Immature natural killer cell (primary cell): ENCODE data around the gene NACAD. TPM values are rescaled to one million over a fixed set of nuclear protein-coding genes. Genes with fewer than 3 reads are reported as not detected.

Experiments used
- DNase-seq, 3 donors: peaks; one replicate each; pipeline ENCODE4 v3.0.0; 2022; ENCODE audit warnings: mixed read lengths in 1 of 3
- H3K27ac Mint-ChIP-seq, 6 donors: one replicate each; pipeline ENCODE4 v1.8.0; 2020; ENCODE audit warnings: mixed read lengths in 6 of 6, mild to moderate bottlenecking in 5 of 6, inconsistent platforms in 4 of 6, moderate library complexity in 3 of 6
- H3K27me3 Mint-ChIP-seq, 3 donors: one replicate each; pipeline ENCODE4 v1.8.0; 2020 to 2021; ENCODE audit warnings: low read depth in 3 of 3, mild to moderate bottlenecking in 3 of 3, mixed read lengths in 3 of 3, moderate library complexity in 3 of 3, inconsistent platforms in 1 of 3
- H3K36me3 Mint-ChIP-seq, 3 donors: one replicate each; pipeline ENCODE4 v1.8.0; 2020; ENCODE audit warnings: mixed read lengths in 3 of 3, inconsistent platforms in 2 of 3, mild to moderate bottlenecking in 2 of 3
- H3K4me1 Mint-ChIP-seq, 2 donors: one replicate each; pipeline ENCODE4 v1.8.0; 2020; ENCODE audit warnings: inconsistent platforms in 2 of 2, mild to moderate bottlenecking in 2 of 2, mixed read lengths in 2 of 2, moderate library complexity in 1 of 2
- H3K4me3 Mint-ChIP-seq, 5 donors: one replicate each; pipeline ENCODE4 v1.8.0; 2020; ENCODE audit warnings: mild to moderate bottlenecking in 5 of 5, mixed read lengths in 5 of 5, inconsistent platforms in 3 of 5, moderate library complexity in 3 of 5
- H3K9me3 Mint-ChIP-seq, 6 donors: one replicate each; pipeline ENCODE4 v1.8.0; 2020; ENCODE audit warnings: mild to moderate bottlenecking in 6 of 6, mixed read lengths in 6 of 6, inconsistent platforms in 4 of 6, moderate library complexity in 3 of 6
- polyA plus RNA-seq, 3 donors: library from polyadenylated mRNA; unstranded; fragments of 300-500 nt; fragmentation: Illumina TruSeq; gene quantifications; one replicate each; pipeline ENCODE4 v1.2.3, GENCODE V29; 2021

NACAD gene
- under 1 TPM in 2 of 3 donors, not detected in 1; 0.26 to 0.65 TPM for polyA plus RNA-seq

DNA sequence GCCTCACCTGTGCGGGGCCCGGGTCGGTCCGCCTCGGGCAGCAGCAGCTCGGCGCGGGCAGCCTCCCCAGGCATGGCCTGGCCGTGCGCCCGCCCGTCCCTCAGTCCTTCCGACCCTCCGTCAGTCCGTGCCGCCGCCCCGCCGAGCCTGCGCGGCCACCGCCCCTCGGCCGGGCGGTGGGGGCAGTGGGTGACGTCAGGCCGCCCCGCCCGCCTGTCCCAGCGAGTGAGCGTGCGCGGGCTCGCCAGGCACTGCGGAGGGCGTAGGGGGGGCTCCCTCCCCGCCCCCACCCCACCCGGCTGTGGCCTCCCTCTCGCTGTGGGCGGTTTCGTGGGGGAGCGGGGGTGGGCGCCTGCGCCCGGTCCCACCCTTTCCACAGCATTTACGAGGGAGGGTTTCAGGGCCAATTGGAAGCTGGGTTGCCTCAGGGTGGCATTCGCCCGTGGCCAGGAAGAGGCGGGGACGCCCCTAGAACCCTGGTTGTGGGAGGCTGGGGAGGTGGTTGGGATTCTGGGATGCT, at the start of gene NACAD:
Gene NACAD, minus strand, starts transcription at position 149 of the 520 bp plus-strand sequence. Its CDS starts 75 bp downstream, at position 74.
- H3K36me3 Mint-ChIP-seq: peaks cover 0 to 4% (median 0%) of the 10 kb centered on the region in 3 donors
- peak within 1 kb of the TSS in 4 of 6 donors; percentile 34 to 80 (median 63) for H3K27ac Mint-ChIP-seq
- H3K27me3 Mint-ChIP-seq: peaks cover 4 to 12% (median 12%) of the 10 kb centered on the region in 3 donors
- H3K4me3 Mint-ChIP-seq: peak within 1 kb of the TSS; percentile 73 to 83 (median 79)
- peak; percentile 38 to 49 (median 47) for DNase-seq
- peaks cover 7 to 10% of the 10 kb centered on the region in 2 donors for H3K4me1 Mint-ChIP-seq
- H3K9me3 Mint-ChIP-seq: peaks cover 0 to 4% (median 0%) of the 10 kb centered on the region in 6 donors

GRCh38 chr7:45136106-45137060, 47.6 kb upstream of the NACAD start:
- peak; percentile 68 to 77 (median 68) for DNase-seq
- Mint-ChIP-seq H3K27me3 (peaks cover 0 to 3% (median 0%) of the 10 kb centered on the region in 3 donors), H3K36me3 (peaks cover 0 to 3% (median 0%) of the 10 kb centered on the region in 3 donors), H3K4me1 (peaks cover 10 to 12% of the 10 kb centered on the region in 2 donors), H3K9me3 (no peaks in the 10 kb centered on the region), H3K27ac (peak overlapping the region in 5 of 6 donors; percentile 41 to 85 (median 69)), H3K4me3 (peak overlapping the region in 1 of 5 donors; percentile 18)

- Mint-ChIP-seq H3K27me3 (peaks cover 0 to 3% (median 0%) of the 10 kb centered on the region in 3 donors), H3K36me3 (no peaks in the 10 kb centered on the region), H3K27ac (peak overlapping the region in 3 of 6 donors; percentile 40 to 81 (median 43)), H3K9me3 (no peaks in the 10 kb centered on the region), H3K4me3 (no peak overlapping the region), H3K4me1 (peaks cover 9 to 12% of the 10 kb centered on the region in 2 donors)
- no peak for DNase-seq
These were observed 45.1 kb upstream of the NACAD start for GRCh38 chr7:45133877-45134276.

DNA sequence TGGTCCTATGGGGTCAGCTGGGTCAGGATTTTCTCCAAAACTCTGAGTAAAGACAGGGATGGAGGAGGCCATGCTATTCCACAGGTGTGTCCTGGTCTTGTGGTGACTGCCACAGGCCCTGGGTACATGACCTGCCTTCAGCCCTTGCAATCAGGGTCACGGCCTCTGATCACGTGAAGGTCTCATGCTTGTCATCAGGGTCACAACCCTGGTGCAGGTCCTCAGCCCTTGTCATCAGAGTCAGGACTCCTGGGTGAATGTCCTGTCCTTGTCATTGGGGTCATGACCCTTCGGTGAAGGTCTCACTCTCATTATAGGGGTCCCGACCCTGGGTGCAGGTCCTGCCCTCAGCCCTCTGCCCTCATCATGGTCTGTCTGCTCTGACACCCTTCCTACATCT, 44.6 kb upstream of the NACAD start:
- peak overlapping the region in 3 of 6 donors; percentile 40 to 67 (median 43) for H3K27ac Mint-ChIP-seq
- DNase-seq: no peak
- H3K4me3 Mint-ChIP-seq: no peak overlapping the region
- no peaks in the 10 kb centered on the region for H3K9me3 Mint-ChIP-seq
- no peaks in the 10 kb centered on the region for H3K36me3 Mint-ChIP-seq
- peaks cover 0 to 3% (median 0%) of the 10 kb centered on the region in 3 donors for H3K27me3 Mint-ChIP-seq
- peaks cover 9 to 12% of the 10 kb centered on the region in 2 donors for H3K4me1 Mint-ChIP-seq

DNA sequence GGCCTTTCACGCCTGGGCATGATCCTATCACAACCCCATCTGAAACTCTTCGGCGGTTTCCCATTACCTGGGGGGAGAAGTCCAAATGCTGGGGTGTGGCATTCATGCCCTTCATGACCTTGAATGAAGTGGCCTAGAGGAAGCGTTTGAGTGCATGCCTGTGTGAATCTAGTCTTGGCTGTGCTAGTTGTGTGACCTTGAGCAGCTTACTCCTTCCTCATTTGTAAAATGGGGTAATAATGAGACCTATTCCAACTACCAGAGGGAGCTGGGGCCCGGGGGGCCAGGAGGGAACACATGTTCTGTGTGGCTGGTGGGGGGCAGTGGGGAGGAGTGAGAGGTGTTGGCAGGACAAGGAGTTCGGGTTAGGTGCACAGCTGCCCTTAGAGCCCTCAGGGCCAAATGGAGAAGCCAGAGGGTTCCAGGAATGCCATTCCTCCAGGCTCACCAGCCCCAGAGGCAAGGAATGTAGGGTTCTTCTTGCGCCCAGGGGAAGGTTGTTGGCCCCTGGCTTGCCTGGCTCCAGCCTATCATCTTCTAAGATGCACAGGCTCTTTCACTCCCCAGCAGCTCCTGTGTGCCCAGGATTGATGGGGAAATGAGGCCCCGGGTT, 44.0 kb upstream of the NACAD start:
- no peak overlapping the region for H3K4me3 Mint-ChIP-seq
- H3K36me3 Mint-ChIP-seq: no peaks in the 10 kb centered on the region

GRCh38 chr7:45131891-45132290, 43.1 kb upstream of the NACAD start:
- no peak for DNase-seq
- Mint-ChIP-seq H3K27me3 (peaks cover 0 to 3% (median 0%) of the 10 kb centered on the region in 3 donors), H3K9me3 (no peaks in the 10 kb centered on the region), H3K4me1 (peaks cover 9 to 12% of the 10 kb centered on the region in 2 donors), H3K27ac (peak overlapping the region in 2 of 6 donors; percentile 26 to 71), H3K36me3 (no peaks in the 10 kb centered on the region), H3K4me3 (no peak overlapping the region)

More for the DNA sequence above, 44.0 kb upstream of the NACAD start:
- no peaks in the 10 kb centered on the region for H3K9me3 Mint-ChIP-seq
- peaks cover 0 to 3% (median 0%) of the 10 kb centered on the region in 3 donors for H3K27me3 Mint-ChIP-seq
- peak overlapping the region in 2 of 6 donors; percentile 21 to 24 for H3K27ac Mint-ChIP-seq
- H3K4me1 Mint-ChIP-seq: peaks cover 9 to 12% of the 10 kb centered on the region in 2 donors
- DNase-seq: no peak

DNA sequence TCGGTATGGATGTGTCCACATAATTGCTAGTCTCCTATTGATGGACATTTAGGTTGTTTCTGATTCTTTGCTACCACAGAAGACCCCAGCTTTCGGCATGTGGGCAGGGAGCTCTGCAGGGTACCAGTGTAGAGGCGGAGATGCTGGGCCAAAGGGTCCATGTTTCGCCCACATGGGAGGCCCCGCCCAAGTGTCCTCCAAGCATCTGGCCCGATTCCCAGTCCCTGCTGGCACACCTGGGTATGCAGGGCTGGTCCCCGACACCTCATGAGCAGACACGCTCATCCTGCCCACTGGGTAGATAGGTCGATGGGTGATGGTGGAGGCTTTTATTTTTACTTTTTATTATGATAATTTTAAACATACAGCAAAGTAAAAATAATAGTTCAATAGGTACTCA, 42.1 kb upstream of the NACAD start:
- no peak for DNase-seq
- Mint-ChIP-seq H3K9me3 (no peaks in the 10 kb centered on the region), H3K36me3 (no peaks in the 10 kb centered on the region), H3K4me3 (no peak overlapping the region), H3K27ac (peak overlapping the region in 1 of 6 donors; percentile 55), H3K27me3 (peaks cover 0 to 3% (median 0%) of the 10 kb centered on the region in 3 donors), H3K4me1 (peaks cover 6 to 7% of the 10 kb centered on the region in 2 donors)

DNA sequence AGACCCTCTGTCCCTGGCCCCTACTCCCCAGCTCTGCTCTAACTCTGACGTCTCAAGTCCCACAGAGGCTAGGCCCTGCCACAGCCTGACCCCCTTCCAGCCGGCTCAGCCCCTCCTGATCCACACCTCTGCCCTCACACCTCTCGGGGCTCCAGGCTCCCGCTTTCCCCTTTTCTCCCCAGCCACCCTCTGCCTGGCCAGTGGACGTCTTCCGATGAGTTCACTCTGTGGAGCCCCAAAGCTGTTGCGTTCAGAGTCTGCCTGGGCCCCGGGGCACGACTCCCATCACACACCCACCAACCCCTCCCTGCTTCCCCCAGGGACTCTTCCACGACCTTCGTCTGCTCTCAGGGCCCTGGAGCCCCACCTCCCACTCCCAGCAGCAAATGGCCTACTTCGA, 41.1 kb upstream of the NACAD start:
- no peak overlapping the region for H3K4me3 Mint-ChIP-seq
- H3K27me3 Mint-ChIP-seq: peaks cover 0 to 3% (median 0%) of the 10 kb centered on the region in 3 donors
- no peaks in the 10 kb centered on the region for H3K9me3 Mint-ChIP-seq
- peaks cover 0 to 2% of the 10 kb centered on the region in 2 donors for H3K4me1 Mint-ChIP-seq
- H3K36me3 Mint-ChIP-seq: no peaks in the 10 kb centered on the region
- DNase-seq: no peak
- H3K27ac Mint-ChIP-seq: peak overlapping the region in 2 of 6 donors; percentile 85

GRCh38 chr7:45129181-45129800, 40.5 kb upstream of the NACAD start:
- peak overlapping the region in 5 of 6 donors; percentile 18 to 76 (median 52) for H3K27ac Mint-ChIP-seq
- H3K4me1 Mint-ChIP-seq: peaks cover 0 to 5% of the 10 kb centered on the region in 2 donors
- H3K36me3 Mint-ChIP-seq: no peaks in the 10 kb centered on the region
- DNase-seq: no peak
- no peak overlapping the region for H3K4me3 Mint-ChIP-seq
- peaks cover 0 to 3% (median 0%) of the 10 kb centered on the region in 3 donors for H3K27me3 Mint-ChIP-seq
- no peaks in the 10 kb centered on the region for H3K9me3 Mint-ChIP-seq

DNA sequence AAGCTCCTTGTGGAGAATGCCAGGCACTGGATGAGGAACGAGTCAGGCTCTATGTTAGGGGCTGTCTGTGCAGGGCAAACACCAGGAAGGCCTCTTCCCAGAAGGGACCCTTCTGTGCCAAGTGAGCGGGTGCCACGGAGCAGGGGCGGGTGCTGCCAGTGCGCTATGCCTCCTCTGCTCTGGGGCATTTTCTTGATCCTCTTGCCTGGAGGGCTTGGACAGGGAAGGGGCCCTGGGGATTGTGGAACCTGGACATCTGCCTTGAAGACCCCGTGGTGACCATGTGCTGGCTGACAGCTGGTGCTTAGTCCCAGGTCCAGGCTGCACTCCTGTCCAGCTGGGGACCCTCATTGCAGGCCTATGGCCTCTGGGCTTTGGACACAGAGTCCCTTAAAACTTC, 38.2 kb upstream of the NACAD start:
- Mint-ChIP-seq H3K27ac (peak overlapping the region in 4 of 6 donors; percentile 7 to 43 (median 26)), H3K27me3 (no peaks in the 10 kb centered on the region)

DNA sequence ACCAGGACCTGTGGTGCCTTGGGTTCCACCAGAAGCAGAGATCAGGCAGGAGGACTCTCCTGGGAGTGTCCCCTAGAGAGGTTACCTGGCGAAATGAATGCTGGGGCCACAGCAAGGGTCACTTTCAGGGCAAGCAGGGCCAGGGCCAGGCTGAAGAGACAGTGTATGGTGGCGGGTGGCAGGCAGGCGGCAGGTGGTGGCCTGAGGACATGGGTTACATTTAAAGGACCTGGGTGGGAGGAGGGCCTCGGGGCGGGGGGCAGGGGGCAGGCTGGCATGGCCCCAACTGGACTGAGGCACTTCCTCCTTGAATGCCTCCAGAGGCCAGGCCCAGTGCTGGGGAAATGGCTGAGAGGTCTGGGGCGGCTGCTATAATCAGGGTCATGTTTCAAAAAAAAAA, 37.4 kb upstream of the NACAD start:
- no peak for DNase-seq
- H3K27ac Mint-ChIP-seq: peak overlapping the region; percentile 15 to 80 (median 64)
- no peaks in the 10 kb centered on the region for H3K27me3 Mint-ChIP-seq
- no peaks in the 10 kb centered on the region for H3K9me3 Mint-ChIP-seq
- H3K4me1 Mint-ChIP-seq: peaks cover 29 to 34% of the 10 kb centered on the region in 2 donors
- no peak overlapping the region for H3K4me3 Mint-ChIP-seq
- no peaks in the 10 kb centered on the region for H3K36me3 Mint-ChIP-seq

More for the DNA sequence above, 38.2 kb upstream of the NACAD start:
- no peak overlapping the region for H3K4me3 Mint-ChIP-seq
- DNase-seq: no peak
- H3K4me1 Mint-ChIP-seq: peaks cover 22 to 26% of the 10 kb centered on the region in 2 donors
- H3K36me3 Mint-ChIP-seq: no peaks in the 10 kb centered on the region
- H3K9me3 Mint-ChIP-seq: no peaks in the 10 kb centered on the region

DNA sequence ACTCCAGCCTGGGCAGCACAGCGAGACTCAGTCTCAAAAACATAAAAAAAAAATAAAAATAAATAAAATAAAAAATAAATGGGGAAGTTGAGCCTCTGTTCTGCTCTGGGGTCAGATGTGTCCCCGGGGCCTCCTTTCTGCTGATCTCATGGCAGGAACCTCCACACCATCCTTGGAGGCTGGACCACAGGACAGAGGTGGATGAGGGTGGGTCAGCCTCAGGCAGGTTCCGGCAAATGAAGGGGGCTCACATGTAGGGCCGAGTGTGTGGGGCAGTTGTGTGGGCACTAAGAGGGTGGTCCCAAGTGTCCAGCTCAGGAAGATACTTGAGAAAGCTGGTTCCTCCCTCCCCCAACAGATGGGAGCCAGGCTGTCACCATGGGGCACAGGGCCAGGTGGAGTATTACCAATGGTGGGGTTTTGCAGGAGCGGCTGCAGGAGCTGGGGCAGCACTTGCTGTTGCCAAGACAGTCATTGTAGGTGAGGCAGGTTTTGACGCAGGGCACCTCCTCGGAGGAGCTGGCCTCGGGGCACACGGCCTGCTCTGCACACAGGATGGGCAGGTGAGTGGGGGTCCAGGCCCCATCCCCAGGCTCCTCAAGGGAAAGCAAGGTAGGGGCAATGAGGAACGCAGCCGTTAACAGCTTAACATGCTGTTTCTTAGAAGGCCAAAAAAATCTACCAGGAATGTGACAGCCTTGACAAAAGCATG, 36.6 kb upstream of the NACAD start:
- H3K36me3 Mint-ChIP-seq: no peaks in the 10 kb centered on the region
- no peaks in the 10 kb centered on the region for H3K9me3 Mint-ChIP-seq
- H3K27me3 Mint-ChIP-seq: no peaks in the 10 kb centered on the region
- H3K4me3 Mint-ChIP-seq: no peak overlapping the region
- peaks cover 32 to 39% of the 10 kb centered on the region in 2 donors for H3K4me1 Mint-ChIP-seq
- DNase-seq: no peak
- H3K27ac Mint-ChIP-seq: peak overlapping the region; percentile 62 to 98 (median 79)
